Brain pericyte (primary cell): Measurements from ENCODE around the gene NT5DC1.
A peak's percentile ranks its signal among the peaks of the same experiment; 100 is the strongest.
"Not testable (repeated sequence)": the region's sequence is repeated elsewhere in the genome, so short reads cannot be mapped to it uniquely, and the experiment has no call there.

Experiments used
- DNase-seq: peaks from one replicate; pipeline ENCODE4 v3.0.0-alpha.2; 2012; ENCODE audit warnings: low read depth, low spot score

The NT5DC1 gene

GRCh38 chr6:116277124-116277523, 176.5 kb downstream of the NT5DC1 start:
- no peak for DNase-seq

DNA sequence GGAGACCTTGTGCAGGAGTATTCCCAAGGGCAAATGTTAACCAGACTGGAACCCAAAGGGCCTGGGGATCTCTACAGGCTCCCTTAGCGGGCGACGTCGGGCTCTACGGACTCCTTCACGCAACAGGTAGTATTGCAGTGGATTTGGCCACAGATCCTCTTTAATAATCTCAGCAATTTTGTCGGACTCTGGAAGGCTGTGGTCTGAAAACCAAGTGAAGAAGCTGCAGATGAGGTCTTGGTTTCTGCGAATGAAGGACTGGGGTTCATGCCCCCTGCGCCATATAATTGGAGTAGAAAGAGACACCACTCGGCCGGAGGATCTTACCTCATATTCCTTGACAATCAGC, 177.8 kb downstream of the NT5DC1 start:
- no peak for DNase-seq

- no peak for DNase-seq
These were observed 178.2 kb downstream of the NT5DC1 start for GRCh38 chr6:116278854-116279231.

DNA sequence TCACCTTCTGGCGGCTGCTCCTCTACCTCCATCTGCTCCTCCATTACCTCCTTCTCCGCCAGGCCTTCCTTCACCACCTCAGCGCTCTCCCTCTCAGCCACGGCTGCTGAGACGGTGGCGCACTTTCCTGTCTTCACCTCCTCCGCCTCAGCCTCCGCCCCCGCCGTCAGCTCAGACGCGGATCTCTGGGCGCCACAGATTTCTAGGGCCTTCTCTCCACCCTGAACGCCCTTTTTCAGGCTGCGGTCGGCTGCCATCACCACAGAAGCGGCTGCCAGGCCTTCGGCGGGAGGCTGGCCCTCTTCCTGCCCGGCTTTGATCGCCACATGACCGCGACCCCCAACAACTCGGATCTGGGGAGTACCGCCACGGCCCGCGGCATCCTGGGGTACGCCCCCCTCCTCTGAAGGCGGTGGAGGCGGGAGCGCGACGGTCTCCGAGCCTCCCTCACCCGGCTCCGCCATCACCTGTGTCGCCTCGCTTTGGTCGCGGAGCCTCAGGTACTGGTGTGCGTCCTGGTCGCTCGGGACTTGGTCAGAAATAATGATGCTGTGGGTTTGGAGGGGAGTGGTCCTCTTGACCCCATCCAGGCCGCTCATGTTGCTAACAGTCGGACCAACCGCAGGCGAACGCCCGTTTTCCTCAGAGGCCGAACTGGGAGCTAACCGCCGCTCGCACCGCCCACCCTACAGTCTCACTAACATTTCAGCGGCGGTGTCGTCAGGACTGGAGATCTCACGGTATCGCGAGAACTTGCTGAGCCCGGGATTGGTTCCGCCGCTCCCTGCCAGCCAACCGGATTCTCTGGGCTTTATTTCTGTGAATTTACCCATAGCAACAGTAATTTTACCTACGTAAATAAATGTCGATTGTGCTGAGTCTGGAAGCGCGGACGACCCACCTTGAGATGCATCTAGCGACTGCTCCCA, 178.8 kb downstream of the NT5DC1 start, which contains the start of gene TSPYL1:
TSS of gene TSPYL1 (minus strand) at position 699 of the 929 bp plus-strand sequence. CDS start at position 599, 100 bp downstream.
- peak; percentile 85 for DNase-seq

GRCh38 chr6:116280161-116280932, 179.7 kb downstream of the NT5DC1 start:
- DNase-seq, result no peak

DNA sequence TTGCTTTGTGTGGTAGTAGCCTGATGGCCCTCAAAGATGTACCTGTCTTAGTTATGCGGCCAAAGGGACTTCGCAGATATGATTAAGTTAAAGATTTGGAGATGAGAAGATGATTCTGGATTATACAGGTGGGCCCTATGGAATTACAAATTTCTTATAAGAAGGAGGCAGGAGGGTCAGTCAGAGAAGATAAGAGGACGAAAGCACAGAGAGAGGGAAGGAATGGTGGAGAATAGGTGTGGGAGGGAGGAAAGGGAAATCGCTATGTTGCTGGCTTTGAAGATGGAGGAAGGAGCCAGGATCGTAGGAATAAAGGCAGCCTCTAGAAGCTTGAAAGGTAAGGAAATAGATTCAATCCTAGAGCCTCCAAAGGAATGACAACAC, 180.3 kb downstream of the NT5DC1 start:
- no peak for DNase-seq

DNA sequence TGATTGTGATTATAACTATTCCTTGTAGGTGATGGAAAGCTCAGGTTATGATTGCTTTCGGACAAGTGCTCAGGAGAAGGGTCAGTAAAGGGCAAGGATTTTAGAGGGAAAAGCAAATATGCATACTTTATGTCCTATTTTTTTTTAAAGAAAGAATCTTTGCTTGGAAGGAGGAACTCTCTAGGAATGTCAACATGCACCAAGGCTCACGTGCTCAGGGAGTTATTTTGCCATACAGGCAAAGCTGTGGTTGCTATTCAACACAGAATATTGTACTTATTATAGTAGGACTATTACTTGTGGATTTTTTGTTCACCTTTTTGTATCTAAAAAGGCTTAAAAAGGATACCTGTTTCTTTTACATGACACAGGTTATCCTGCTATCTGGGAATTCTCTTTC, 182.0 kb downstream of the NT5DC1 start:
- no peak for DNase-seq

- DNase-seq, result no peak
These were observed 182.5 kb downstream of the NT5DC1 start for GRCh38 chr6:116283191-116283590.

GRCh38 chr6:116284984-116285383, 184.3 kb downstream of the NT5DC1 start:
- not testable (repeated sequence) for DNase-seq

GRCh38 chr6:116286773-116287358, 186.2 kb downstream of the NT5DC1 start:
- DNase-seq, result no peak

DNA sequence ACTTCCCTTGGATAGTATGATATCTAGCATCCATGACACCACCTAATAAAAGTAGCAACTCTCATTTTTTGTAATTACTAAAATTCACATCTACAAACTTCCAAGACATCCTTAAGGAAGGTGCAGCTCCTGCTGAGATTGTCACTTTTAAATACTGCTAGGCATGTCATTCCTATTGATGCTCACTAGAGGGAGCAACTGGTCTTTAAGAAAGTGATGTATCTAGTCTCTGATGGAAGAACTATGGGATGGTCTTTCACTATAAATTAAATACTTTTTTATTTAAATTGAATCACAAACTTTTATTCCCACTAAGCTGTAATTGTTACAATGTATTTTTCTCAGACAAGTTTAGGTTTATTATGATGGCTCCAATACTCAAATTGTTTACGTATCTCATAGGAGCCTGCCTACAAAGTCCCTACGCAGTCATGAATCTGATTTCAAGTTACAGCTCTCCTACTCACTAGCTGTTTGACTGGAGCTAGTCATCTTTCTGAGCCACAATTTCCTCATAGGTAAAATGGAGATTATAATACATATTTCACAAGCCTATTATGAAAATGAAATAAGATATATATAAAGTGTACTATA, 187.1 kb downstream of the NT5DC1 start:
- DNase-seq, result no peak

- no peak for DNase-seq
These were observed 189.2 kb downstream of the NT5DC1 start for GRCh38 chr6:116289876-116290275.

DNA sequence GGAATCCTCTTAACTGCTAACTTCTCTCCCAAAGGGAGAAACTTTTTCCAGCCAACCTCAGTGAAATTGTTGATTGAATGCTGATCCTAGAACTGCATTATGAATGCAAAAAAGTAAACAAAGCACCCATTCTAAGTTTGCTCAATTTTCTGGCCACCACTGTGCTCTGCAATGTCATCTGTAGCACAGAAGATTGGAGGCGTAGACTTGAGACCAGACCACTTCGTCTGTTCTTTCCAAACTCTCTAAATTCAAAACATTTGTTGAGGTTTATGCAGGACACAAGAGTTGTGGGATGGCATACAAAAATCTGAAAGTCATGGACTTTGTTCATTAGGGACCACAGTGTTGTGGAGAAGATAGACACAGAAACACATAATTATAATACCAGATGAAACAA, 190.1 kb downstream of the NT5DC1 start:
- no peak for DNase-seq

DNA sequence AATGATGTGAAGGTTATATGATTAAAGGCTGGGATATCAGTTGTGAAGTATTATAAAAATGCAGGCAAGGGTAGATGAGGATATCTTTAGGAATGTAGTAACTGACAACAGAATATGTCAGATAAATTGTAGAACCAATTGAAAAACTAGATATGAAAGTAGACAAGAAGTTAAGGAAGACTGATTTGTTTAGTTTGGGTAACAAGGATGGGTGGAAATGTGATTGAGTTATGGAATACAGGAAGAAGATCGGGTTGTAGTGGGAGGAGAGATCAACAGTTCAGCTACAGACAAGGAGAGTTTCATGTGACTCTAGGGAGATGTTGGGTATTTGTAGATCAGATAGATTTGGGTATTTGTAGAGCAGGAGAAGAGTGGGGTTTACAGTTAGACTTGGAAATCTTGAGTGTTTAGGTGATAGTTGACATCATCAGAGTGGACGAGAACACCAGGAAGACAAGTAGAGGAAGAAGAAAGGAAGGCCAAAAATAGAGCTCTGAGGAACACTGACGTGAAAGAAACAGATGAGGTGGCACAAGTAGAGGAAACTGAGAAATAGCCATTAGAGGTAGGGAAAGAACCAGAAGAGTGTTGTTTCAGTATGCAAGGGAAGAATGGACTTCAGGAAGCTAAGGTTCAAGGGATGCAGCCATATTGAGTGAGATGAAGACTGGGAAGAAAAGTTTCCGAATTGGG, 191.2 kb downstream of the NT5DC1 start:
- no peak for DNase-seq

GRCh38 chr6:116292553-116292952, 191.9 kb downstream of the NT5DC1 start:
- no peak for DNase-seq

DNA sequence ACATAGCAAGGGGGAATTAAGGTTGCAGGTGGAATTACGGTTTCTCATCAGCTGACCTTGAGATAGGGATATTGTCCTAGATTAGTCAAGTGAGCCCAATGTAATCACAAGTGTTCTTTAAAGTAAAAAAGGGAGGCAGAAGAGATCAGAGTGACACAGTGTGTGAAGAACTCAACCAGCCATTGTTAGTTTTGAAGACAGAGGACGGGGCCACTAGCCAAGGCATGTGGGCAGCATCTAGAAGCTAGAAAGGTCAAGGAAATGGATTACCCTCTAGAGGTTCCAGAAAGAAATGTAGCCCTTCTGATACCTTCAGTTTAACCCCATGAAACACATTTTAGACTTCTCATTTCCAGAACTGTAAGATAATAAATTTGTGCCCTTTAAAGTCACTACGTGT, 197.6 kb downstream of the NT5DC1 start:
- DNase-seq, result no peak

DNA sequence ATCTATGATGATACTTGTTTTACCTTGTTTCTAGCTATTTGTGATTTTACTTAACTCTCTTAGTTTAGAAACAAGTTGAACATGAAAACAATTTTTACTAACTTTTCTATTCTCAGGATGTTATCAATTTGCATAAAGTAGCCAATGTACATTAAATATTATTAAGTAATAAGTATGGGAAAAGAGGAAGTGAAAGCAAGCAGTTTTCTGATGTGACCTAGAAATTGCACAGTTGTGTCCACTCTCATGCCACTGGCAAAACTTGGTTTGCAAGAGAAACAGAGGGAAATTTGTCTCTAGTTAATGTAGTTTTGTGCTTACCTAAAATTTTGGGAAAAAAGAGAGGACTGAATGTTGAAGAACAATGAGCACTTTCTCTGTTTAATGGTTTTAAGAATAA, 198.3 kb downstream of the NT5DC1 start:
- no peak for DNase-seq
